IPS DF 6.9 (cell line): Measurements from ENCODE around the gene SUN1.

ENCODE experiments used
- DNase-seq: peaks from one replicate; pipeline ENCODE4 v3.0.0-alpha.2; 2013; ENCODE audit warnings: low read depth, low spot score
- H3K27ac ChIP-seq: one replicate; pipeline ENCODE4 v1.5.1; 2013; ENCODE audit warnings: low read length, control low read depth
- H3K27me3 ChIP-seq: 2 replicates; pipeline ENCODE4 v1.6.1; 2013; ENCODE audit warnings: mild to moderate bottlenecking, low read length; ENCODE audit not compliant: control insufficient read depth, insufficient read depth
- H3K36me3 ChIP-seq: 2 replicates; pipeline ENCODE4 v1.6.1; 2013; ENCODE audit warnings: low read length; ENCODE audit not compliant: control insufficient read depth, insufficient read depth
- H3K4me1 ChIP-seq: 2 replicates; pipeline ENCODE4 v1.6.1; 2013; ENCODE audit warnings: low read length; ENCODE audit not compliant: control insufficient read depth, insufficient read depth
- H3K4me3 ChIP-seq: 2 replicates; pipeline ENCODE4 v1.5.1; 2013; ENCODE audit warnings: mild to moderate bottlenecking, low read length
- H3K9me3 ChIP-seq: 2 replicates; pipeline ENCODE4 v1.6.1; 2013; ENCODE audit warnings: low read length, inconsistent platforms; ENCODE audit not compliant: control insufficient read depth, insufficient read depth
- WGBS: extraction: QIAGEN DNeasy Blood & Tissue Kit; methylation state at CpG from one replicate; pipeline ENCODE4 v1.1.7; 2013; ENCODE audit warnings: mixed read lengths, missing lambda C conversion rate; ENCODE audit not compliant: insufficient read length, insufficient coverage; 5-methylcytosine and 5-hydroxymethylcytosine counted together

SUN1 gene

DNA sequence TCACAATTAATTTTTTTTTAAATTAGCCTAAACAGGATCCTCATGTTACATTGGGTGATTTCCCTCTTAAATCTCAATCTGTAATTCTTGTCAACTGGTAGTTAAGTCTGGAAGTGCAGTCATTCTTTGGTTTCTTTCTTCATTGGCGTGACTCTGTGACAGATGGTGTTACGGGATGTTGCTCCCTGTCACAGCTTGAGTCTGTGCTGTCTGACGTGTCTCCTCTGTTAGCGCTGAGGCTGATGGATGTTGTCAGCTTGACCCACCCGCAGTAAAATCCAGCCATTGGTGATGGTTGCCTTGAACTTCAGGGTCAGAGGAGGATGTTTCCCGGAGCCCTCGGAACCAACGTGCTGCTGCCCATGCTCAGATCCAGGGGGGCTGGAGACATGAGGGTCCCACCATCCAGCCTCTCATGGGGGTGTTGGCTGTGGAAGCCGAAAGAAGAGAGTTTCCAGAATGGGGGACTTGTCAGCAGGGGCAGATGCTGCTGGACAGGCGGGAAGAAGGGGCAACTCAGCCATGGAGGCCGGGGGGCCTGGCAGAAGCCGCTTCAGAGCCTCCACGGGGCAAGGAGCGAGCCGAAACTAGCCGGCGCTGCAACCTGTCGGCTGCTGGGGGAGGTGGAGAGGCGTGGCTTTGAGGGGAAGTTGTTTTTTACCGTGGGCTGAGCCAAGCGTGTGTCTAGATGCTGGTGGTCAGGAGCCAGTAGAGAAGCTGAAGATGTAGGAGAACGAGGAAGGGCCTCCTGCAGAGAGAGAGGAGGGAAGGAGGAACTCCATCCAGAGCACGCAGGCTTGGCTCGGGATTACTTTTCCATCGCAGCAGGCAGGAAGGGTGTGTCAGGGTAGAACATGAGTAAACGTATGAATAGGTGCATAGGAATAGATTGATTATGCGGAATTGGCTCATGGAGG is 3.5 kb downstream of the SUN1 start:
- WGBS: no CpG with 5 or more reads among the region's 27 CpGs
- no peaks in the 10 kb centered on the region; the same call in 1 of the 2 replicates for H3K4me1 ChIP-seq
- peaks cover 14% of the 10 kb centered on the region for H3K36me3 ChIP-seq
- H3K4me3 ChIP-seq: no peak overlapping the region
- no peak for DNase-seq
- H3K27me3 ChIP-seq: no peaks in the 10 kb centered on the region
- H3K27ac ChIP-seq: no peak overlapping the region
- H3K9me3 ChIP-seq: no peaks in the 10 kb centered on the region

DNA sequence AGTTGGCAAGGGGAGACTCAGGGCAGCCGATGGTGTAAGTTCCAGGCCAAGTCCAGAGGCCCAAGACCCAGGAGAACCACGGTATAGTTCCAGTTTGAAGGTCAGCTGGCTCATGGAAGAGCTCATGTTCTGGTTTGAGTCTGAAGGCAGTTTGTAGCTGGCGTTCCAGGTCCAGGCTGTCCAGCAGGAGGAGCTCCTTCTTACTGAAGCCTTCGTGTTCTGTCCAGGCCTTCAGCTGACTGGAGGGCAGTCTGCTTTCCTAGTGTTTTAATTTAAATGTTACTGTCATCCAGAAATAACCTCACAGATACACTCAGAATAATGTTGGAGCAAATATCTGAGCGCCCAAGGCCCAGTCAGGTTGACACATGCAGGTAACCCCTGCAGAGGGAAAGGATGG is 4.2 kb downstream of the SUN1 start:
- peaks cover 14% of the 10 kb centered on the region for H3K36me3 ChIP-seq
- no peaks in the 10 kb centered on the region for H3K9me3 ChIP-seq
- no peaks in the 10 kb centered on the region for H3K27me3 ChIP-seq
- H3K27ac ChIP-seq: no peak overlapping the region
- no peak overlapping the region for H3K4me3 ChIP-seq
- DNase-seq: no peak
- H3K4me1 ChIP-seq: no peaks in the 10 kb centered on the region
- WGBS: no CpG with 5 or more reads among the region's 5 CpGs

DNA sequence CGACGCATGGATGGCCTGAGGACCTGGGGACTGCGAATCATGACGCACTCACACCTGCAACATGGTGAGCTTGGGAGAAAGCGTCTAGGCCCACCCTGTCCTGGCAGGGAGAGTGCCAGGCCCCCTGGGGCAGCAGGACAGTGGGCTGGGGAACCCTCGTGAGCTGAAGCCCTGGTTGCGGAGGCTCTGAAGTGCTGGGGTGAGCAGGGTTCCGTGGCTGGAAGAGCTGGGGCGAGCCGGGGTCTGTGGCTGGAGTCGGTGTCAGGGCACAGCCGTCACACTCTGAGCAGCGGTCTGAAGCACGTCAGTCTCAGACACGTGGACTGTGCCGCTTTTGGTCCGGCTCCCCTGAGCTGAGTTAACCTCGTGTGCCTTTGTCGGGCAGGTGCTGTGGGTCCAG is 4.7 kb downstream of the SUN1 start:
- WGBS: no CpG with 5 or more reads among the region's 19 CpGs
- DNase-seq: no peak
- H3K27me3 ChIP-seq: no peaks in the 10 kb centered on the region
- H3K27ac ChIP-seq: no peak overlapping the region
- H3K9me3 ChIP-seq: no peaks in the 10 kb centered on the region
- peaks cover 16% of the 10 kb centered on the region for H3K36me3 ChIP-seq
- no peaks in the 10 kb centered on the region for H3K4me1 ChIP-seq
- H3K4me3 ChIP-seq: no peak overlapping the region

DNA sequence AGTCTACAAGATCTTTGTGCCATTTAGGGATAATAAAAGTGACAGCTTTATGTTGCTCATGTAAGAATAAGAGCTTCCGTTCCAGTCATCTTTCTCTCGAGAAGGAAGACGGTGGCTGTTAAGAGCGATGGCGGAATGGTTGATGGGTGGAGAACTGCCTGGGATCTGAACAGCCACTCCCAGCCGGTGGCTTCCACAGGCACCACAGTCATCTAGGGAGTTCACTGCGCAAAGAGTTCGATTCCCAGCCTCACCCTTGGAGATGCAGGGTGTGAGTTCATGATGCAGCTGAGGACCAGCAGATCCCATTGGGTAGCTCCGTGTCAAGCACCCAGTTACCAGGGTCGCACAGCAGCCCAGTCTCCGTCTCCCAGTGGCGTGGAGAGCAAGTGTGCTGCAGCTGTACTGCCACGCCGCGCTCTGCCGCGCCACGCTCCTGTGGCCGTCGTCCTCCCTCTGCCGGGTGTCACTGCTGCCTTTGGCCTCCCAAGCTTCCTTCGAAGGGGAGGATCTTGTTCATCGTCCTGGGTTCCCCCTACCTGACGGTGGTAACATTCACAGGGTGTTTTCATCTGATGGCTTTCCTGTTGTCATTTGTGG is 7.8 kb downstream of the SUN1 start:
- Histone ChIP-seq H3K4me1 (no peaks in the 10 kb centered on the region), H3K27me3 (no peaks in the 10 kb centered on the region), H3K9me3 (no peaks in the 10 kb centered on the region), H3K36me3 (peaks cover 38% of the 10 kb centered on the region), H3K27ac (no peak overlapping the region), H3K4me3 (no peak overlapping the region)
- no CpG with 5 or more reads among the region's 24 CpGs for WGBS
- DNase-seq: no peak

DNA sequence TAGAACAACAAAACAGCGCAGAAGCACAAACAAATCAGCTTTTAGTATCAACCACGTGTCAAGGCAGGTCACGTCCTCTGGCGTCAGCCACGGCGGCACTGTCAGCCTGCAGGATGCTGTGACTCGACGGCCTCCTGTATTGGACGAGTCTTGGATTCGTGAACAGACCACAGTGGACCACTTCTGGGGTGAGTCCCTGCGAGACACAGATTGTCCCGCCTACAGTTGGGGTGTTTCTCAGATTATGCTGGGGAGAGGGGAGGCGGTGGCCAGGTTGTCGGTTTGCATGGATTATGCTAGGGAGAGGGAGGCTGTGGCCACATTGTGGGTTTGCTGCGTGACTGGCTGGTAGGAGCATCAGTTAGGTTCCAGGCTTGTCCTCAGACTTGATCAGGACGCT is 9.7 kb downstream of the SUN1 start:
- Histone ChIP-seq H3K9me3 (no peaks in the 10 kb centered on the region), H3K36me3 (peaks cover 38% of the 10 kb centered on the region), H3K27me3 (no peaks in the 10 kb centered on the region), H3K4me3 (no peak overlapping the region), H3K4me1 (no peaks in the 10 kb centered on the region), H3K27ac (no peak overlapping the region)
- WGBS: no CpG with 5 or more reads among the region's 16 CpGs
- DNase-seq: no peak

DNA sequence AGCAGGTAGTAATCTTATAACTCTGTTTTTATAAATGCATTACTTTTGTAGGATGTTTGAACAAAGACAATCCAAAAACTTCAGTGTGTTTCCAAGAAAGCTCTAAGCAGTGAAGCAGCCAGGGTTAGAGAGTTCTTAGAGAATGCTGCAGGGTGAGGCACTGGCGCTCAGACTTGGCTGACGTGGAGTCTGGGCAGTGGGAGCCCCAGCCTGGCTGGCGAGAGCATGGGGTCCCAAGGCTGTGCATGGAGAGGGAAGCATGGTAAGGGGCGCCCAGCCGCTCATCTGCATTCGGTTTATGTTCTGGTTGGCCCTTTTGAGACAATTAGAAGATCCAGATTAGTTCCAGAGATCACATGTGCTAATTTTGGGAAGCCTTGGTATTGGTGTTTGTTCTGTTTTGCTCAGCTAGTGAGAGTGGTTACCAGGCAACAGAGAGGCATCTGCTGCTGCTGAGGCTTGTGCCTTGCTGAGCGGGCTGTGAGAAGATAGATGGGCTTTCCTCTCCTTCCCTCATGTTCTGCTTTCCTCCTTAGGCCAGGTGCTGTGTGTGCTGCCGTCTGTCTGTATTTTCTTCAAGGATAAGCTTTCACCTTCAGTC is 10.3 kb downstream of the SUN1 start:
- H3K4me1 ChIP-seq: no peaks in the 10 kb centered on the region
- H3K4me3 ChIP-seq: no peak overlapping the region
- DNase-seq: no peak
- WGBS: no CpG with 5 or more reads among the region's 8 CpGs
- no peak overlapping the region for H3K27ac ChIP-seq
- H3K27me3 ChIP-seq: no peaks in the 10 kb centered on the region
- no peaks in the 10 kb centered on the region for H3K9me3 ChIP-seq
- H3K36me3 ChIP-seq: peaks cover 35% of the 10 kb centered on the region

DNA sequence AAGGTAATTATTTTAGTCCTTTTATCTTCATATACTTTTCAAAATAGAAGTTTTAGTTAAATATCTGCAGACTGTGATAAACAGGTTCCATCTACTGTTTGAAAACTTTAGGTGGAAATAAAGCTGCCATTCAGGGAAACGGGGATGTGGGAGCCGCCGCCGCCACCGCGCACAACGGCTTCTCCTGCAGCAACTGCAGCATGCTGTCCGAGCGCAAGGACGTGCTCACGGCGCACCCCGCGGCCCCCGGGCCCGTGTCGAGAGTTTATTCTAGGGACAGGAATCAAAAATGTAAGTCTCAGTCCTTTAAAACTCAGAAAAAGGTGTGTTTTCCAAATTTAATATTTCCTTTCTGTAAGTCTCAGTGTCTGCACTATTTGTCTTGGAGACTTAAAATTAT is 11.0 kb downstream of the SUN1 start:
- DNase-seq: no peak
- Histone ChIP-seq H3K9me3 (no peaks in the 10 kb centered on the region), H3K27me3 (no peaks in the 10 kb centered on the region), H3K4me3 (no peak overlapping the region), H3K27ac (no peak overlapping the region), H3K4me1 (no peaks in the 10 kb centered on the region), H3K36me3 (peaks cover 35% of the 10 kb centered on the region)
- WGBS: no CpG with 5 or more reads among the region's 17 CpGs

DNA sequence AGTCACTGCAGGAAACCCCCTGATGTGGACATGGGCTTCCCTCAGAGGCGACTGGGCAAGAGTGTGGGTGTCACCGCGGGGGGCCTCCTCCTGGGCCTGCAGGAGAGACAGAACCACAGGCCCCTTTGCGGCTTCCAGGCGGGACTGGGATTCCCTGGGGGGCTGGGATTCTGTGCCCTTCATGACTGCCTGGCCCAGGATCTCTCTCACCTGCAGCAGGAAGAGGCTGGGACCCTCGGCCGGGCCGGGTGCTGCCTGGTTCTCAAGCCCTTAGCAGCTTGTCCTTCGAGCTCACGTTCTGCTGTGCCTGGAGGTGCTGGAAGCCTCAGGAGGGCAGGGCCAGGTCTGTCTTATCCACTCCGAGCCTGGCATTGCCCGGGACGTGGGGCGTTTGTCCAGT is 11.8 kb downstream of the SUN1 start:
- H3K4me3 ChIP-seq: no peak overlapping the region
- no peak for DNase-seq
- WGBS: no CpG with 5 or more reads among the region's 14 CpGs
- H3K27ac ChIP-seq: no peak overlapping the region
- no peaks in the 10 kb centered on the region for H3K9me3 ChIP-seq
- H3K36me3 ChIP-seq: peaks cover 32% of the 10 kb centered on the region
- no peaks in the 10 kb centered on the region for H3K4me1 ChIP-seq
- no peaks in the 10 kb centered on the region for H3K27me3 ChIP-seq

- H3K9me3 ChIP-seq: no peaks in the 10 kb centered on the region
- H3K4me1 ChIP-seq: no peaks in the 10 kb centered on the region
- H3K4me3 ChIP-seq: no peak overlapping the region
- H3K27ac ChIP-seq: no peak overlapping the region
- no CpG with 5 or more reads among the region's 15 CpGs for WGBS
- peaks cover 34% of the 10 kb centered on the region for H3K36me3 ChIP-seq
- no peak for DNase-seq
- H3K27me3 ChIP-seq: no peaks in the 10 kb centered on the region
Measured at GRCh38 chr7:844514-844913, 12.2 kb downstream of the SUN1 start.

- H3K9me3 ChIP-seq: no peaks in the 10 kb centered on the region
- no peaks in the 10 kb centered on the region for H3K4me1 ChIP-seq
- no peaks in the 10 kb centered on the region for H3K27me3 ChIP-seq
- H3K27ac ChIP-seq: no peak overlapping the region
- peaks cover 36% of the 10 kb centered on the region for H3K36me3 ChIP-seq
- no peak overlapping the region for H3K4me3 ChIP-seq
- no peak for DNase-seq
- no CpG with 5 or more reads among the region's 22 CpGs for WGBS
Measured at GRCh38 chr7:845091-845490, 12.8 kb downstream of the SUN1 start.
